WTC11 (cell line): ENCODE measurements around the gene OTOGL. TPM values are rescaled to one million over a fixed set of nuclear protein-coding genes. Genes with fewer than 3 reads are reported as not detected.

Source experiments
- ATAC-seq: fragments of 200-7000 bp; cut with Tn5 transposase; 2 replicates; pipeline ENCODE4 v1.10.0; 2021; ENCODE audit warnings: mild to moderate bottlenecking, moderate library complexity
- CTCF ChIA-PET: fragments of 300-600 bp; sonication (Branson Sonifier 250); formaldehyde crosslinking; loops from one replicate; lab custom pipeline; 2021; ENCODE audit warnings: antibody characterized with exemption; lab: Charles Lee
- POLR2A ChIA-PET: fragments of 350-600 bp; sonication (Branson Sonifier 250); formaldehyde crosslinking; loops from one replicate; lab custom pipeline; 2021; ENCODE audit warnings: antibody characterized with exemption; lab: Charles Lee
- DNase-seq: peaks from one replicate; pipeline ENCODE4 v3.0.0; 2021; ENCODE audit warnings: low spot score
- H3K27ac Mint-ChIP-seq: 2 replicates; pipeline ENCODE4 v1.8.0; 2021; ENCODE audit warnings: mixed read lengths
- H3K27me3 Mint-ChIP-seq: 2 replicates; pipeline ENCODE4 v1.8.0; 2021; ENCODE audit warnings: low read depth, mild to moderate bottlenecking, moderate library complexity, mixed read lengths
- H3K36me3 Mint-ChIP-seq: 2 replicates; pipeline ENCODE4 v1.8.0; 2021; ENCODE audit warnings: mixed read lengths
- H3K4me1 Mint-ChIP-seq: 2 replicates; pipeline ENCODE4 v1.8.0; 2022; ENCODE audit warnings: mixed read lengths
- H3K4me3 Mint-ChIP-seq: 2 replicates; pipeline ENCODE4 v1.8.0; 2021; ENCODE audit warnings: mild to moderate bottlenecking, moderate library complexity, mixed read lengths
- H3K9me3 Mint-ChIP-seq: 2 replicates; pipeline ENCODE4 v1.8.0; 2021; ENCODE audit warnings: mixed read lengths
- ARID4B ChIP-seq: sonication (generic); formaldehyde crosslinking; IDR thresholded peaks from 2 replicates; pipeline ENCODE4 v1.8.0; 2023; ENCODE audit warnings: missing genetic modification reagents, mild to moderate bottlenecking, borderline replicate concordance
- ATF6 ChIP-seq: sonication (generic); formaldehyde crosslinking; IDR thresholded peaks from 2 replicates; pipeline ENCODE4 v1.8.1; 2023; ENCODE audit warnings: mild to moderate bottlenecking, missing genetic modification reagents
- CDX4 ChIP-seq: fragments of 250-450 bp; sonication (Bioruptor Pico); IDR thresholded peaks from 2 replicates; pipeline ENCODE4 v1.9.0; 2021; ENCODE audit warnings: moderate library complexity, mild to moderate bottlenecking, inconsistent platforms, borderline replicate concordance
- FOXJ3 ChIP-seq: sonication (generic); formaldehyde crosslinking; IDR thresholded peaks from 2 replicates; pipeline ENCODE4 v1.9.0; 2021; ENCODE audit warnings: missing genetic modification reagents, mild to moderate bottlenecking, borderline replicate concordance
- FOXK1 ChIP-seq: sonication (generic); formaldehyde crosslinking; IDR thresholded peaks from 2 replicates; pipeline ENCODE4 v1.8.0; 2022; ENCODE audit warnings: mild to moderate bottlenecking, moderate library complexity, missing genetic modification reagents
- HMGXB4 ChIP-seq: sonication (generic); formaldehyde crosslinking; IDR thresholded peaks from 2 replicates; pipeline ENCODE4 v1.8.1; 2023; ENCODE audit warnings: mild to moderate bottlenecking, moderate library complexity, missing genetic modification reagents
- NFE2L1 ChIP-seq: sonication (generic); formaldehyde crosslinking; IDR thresholded peaks from 2 replicates; pipeline ENCODE4 v1.8.1; 2023; ENCODE audit warnings: missing genetic modification reagents
- NFYB ChIP-seq: sonication (generic); formaldehyde crosslinking; conservative IDR thresholded peaks from 2 replicates; pipeline ENCODE4 v1.8.0; 2022; ENCODE audit warnings: low read depth, missing genetic modification reagents
- SOX15 ChIP-seq: fragments of 250-450 bp; sonication (Bioruptor Pico); IDR thresholded peaks from 2 replicates; pipeline ENCODE4 v1.9.0; 2021; ENCODE audit warnings: mild to moderate bottlenecking
- TEAD1 ChIP-seq: sonication (generic); formaldehyde crosslinking; IDR thresholded peaks from 2 replicates; pipeline ENCODE4 v1.8.0; 2022; ENCODE audit warnings: mild to moderate bottlenecking, missing genetic modification reagents
- TEAD4 ChIP-seq: sonication (generic); formaldehyde crosslinking; IDR thresholded peaks from 2 replicates; pipeline ENCODE4 v1.8.0; 2022; ENCODE audit warnings: mild to moderate bottlenecking, missing genetic modification reagents
- ZNF121 ChIP-seq: sonication (generic); formaldehyde crosslinking; IDR thresholded peaks from 2 replicates; pipeline ENCODE4 v1.8.0; 2023; ENCODE audit warnings: missing genetic modification reagents
- ZNF138 ChIP-seq: sonication (generic); formaldehyde crosslinking; conservative IDR thresholded peaks from 2 replicates; pipeline ENCODE4 v1.8.1; 2022; ENCODE audit warnings: mild to moderate bottlenecking, moderate library complexity, missing genetic modification reagents
- ZNF232 ChIP-seq: sonication (generic); formaldehyde crosslinking; IDR thresholded peaks from 2 replicates; pipeline ENCODE4 v1.8.0; 2022; ENCODE audit warnings: mild to moderate bottlenecking, missing genetic modification reagents
- ZNF263 ChIP-seq: sonication (generic); formaldehyde crosslinking; IDR thresholded peaks from 2 replicates; pipeline ENCODE4 v1.8.1; 2022; ENCODE audit warnings: low read depth, mild to moderate bottlenecking, moderate library complexity, missing genetic modification reagents
- ZNF416 ChIP-seq: fragments of 250-450 bp; sonication (Bioruptor Pico); IDR thresholded peaks from 2 replicates; pipeline ENCODE4 v1.9.0; 2021; ENCODE audit warnings: mild to moderate bottlenecking, inconsistent platforms
- ZNF671 ChIP-seq: fragments of 250-450 bp; sonication (Bioruptor Pico); IDR thresholded peaks from 2 replicates; pipeline ENCODE4 v1.8.0; 2021; ENCODE audit warnings: mild to moderate bottlenecking
- total RNA-seq: library from RNA; stranded (reverse); gene quantifications from 3 replicates; pipeline ENCODE4 v1.2.3, GENCODE V29; 2021

Gene OTOGL
- total RNA-seq, 1 experiment from 2014 or later: 0.55 TPM

- TF ChIP-seq ATF6 (CRISPR knock-in tag) (no peak), TEAD1 (CRISPR knock-in tag) (no peak), ZNF121 (CRISPR knock-in tag) (no peak), ZNF671 (CRISPR knock-in tag) (no peak), ZNF263 (CRISPR knock-in tag) (no peak), FOXK1 (no peak), NFYB (CRISPR knock-in tag) (no peak), NFE2L1 (CRISPR knock-in tag) (no peak), ZNF138 (CRISPR knock-in tag) (no peak), ARID4B (CRISPR knock-in tag) (no peak), TEAD4 (CRISPR knock-in tag) (no peak)
- ChIA-PET POLR2A (no interaction called here), CTCF (no interaction called here)
- Mint-ChIP-seq H3K36me3 (no peaks in the 10 kb centered on the region), H3K9me3 (peaks cover 8% of the 10 kb centered on the region), H3K27me3 (no peaks in the 10 kb centered on the region), H3K4me3 (no peak overlapping the region), H3K27ac (no peak overlapping the region), H3K4me1 (no peaks in the 10 kb centered on the region)
- DNase-seq: no peak
- ATAC-seq: no peak
Observed at GRCh38 chr12:80359703-80360102, 260.4 kb downstream of the OTOGL start.

GRCh38 chr12:80364056-80364455, 264.7 kb downstream of the OTOGL start:
- no peak for DNase-seq
- ChIA-PET CTCF (no interaction called here), POLR2A (no interaction called here)
- Mint-ChIP-seq H3K36me3 (no peaks in the 10 kb centered on the region), H3K27me3 (no peaks in the 10 kb centered on the region), H3K9me3 (peaks cover 8% of the 10 kb centered on the region), H3K4me1 (no peaks in the 10 kb centered on the region), H3K27ac (no peak overlapping the region), H3K4me3 (no peak overlapping the region)
- no peak for ATAC-seq
- TF ChIP-seq ATF6 (CRISPR knock-in tag) (no peak), FOXJ3 (CRISPR knock-in tag) (no peak), CDX4 (CRISPR knock-in tag) (no peak), ZNF232 (CRISPR knock-in tag) (no peak), HMGXB4 (CRISPR knock-in tag) (no peak), ZNF416 (no peak), SOX15 (no peak)
